ENCODE data around the gene DNAJC15.

The DNAJC15 gene

DNA sequence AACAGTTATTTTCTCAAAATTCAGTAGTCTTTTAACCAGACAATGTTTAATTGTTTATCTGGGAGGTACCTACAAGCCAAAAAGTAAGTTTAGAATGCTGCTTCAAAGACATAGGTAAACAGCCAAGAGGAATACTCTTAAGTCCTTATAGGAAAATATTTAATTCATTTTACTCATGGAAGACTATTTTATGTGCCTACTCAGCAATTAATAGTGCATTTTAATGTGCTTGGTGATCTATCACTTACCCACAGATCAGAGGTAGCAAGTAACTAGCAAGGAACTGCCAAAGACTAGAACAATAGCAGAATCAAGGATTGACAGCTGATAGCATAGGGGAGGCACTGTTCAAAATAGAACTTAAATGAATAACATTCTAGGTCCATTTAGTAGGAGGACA lies 60.4 kb downstream of the DNAJC15 start:
- DNase-seq (ENCODE audit: low read depth in 2 of 2): no peak

DNA sequence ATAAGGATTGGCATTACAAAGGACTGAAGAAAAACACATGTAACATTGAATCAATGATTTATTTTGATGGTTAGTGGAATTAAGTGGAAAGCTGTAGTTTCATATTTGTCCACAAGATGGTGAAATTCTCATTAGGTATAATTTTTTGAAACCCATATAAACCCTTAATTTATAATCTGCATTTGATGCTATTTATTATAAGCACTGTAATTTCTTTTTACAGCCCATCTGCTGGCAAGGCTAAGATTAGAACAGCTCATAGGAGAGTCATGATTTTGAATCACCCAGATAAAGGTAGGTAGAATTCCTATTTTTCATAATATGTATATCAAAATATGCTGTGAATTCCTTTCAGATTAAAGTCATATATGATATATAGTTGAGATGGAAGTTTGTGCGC lies 62.2 kb downstream of the DNAJC15 start:
- no peak for DNase-seq (ENCODE audit: low read depth in 2 of 2)

DNA sequence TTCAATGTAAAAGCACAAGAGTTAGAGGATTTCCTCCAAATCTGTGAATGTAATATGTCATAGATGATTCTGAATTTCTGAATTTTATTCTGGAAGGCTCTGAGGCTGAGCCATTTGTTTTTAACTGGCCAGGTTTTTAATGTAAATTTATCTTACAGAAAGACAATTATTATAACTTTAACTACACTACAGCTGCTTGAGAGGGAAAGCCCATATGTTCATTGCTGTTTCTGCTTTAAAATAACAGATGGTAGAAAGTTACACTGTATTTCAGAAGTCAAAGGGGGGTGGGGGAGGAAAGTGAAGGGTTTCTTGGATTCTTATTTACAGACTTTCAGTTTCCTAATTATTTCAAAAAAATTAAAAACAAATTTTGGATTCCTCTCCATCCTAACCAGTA lies 62.8 kb downstream of the DNAJC15 start:
- DNase-seq (ENCODE audit: low read depth in 2 of 2): no peak

DNA sequence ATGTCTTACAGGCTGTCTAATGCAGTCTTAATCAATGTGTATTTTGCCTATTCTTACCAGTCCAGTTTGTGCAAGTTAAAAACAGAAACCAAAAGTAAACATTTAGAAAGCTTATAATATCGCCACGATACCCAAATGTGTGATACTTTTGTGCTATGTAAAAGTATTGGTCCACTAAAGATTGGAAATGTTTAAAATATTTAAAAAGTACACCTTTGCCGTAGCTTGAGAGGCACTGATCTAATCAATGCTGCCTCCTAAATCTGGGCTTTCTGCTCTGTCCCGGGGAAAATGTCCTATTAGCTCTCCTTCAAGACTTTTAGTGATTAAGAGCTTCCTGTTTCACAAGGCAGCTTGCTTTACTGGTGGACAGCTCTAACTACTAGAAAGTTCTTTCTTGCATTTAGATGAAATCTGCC lies 64.7 kb downstream of the DNAJC15 start:
- DNase-seq (ENCODE audit: low read depth in 2 of 2): no peak

DNA sequence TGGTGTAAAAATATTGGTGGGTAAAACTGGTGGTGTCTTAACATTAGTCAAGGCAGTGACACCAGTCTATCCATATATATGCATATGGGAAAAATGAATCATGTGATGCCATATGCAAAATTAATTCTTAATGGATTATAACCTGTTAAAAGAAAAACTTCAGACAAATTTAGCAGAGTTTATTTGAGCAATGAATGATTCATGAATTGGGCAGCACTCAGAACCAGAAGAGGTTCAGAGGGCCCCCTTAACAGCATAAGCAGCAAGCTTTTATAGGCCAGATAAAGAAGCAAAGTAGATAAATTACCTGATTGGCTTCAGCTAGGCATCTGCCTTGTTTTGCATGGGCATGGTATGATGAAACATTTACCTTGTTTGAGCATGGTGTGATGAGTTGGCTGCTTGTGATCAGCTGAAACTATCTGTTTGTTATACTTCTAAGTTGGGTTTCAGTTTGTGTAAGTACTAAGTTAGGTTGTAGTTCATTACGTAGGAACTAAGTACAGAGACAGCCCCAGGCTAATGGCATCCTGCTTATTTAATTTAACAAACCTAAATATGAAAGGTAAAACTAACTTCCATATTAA lies 66.6 kb downstream of the DNAJC15 start:
- DNase-seq (ENCODE audit: low read depth in 2 of 2): no peak

DNA sequence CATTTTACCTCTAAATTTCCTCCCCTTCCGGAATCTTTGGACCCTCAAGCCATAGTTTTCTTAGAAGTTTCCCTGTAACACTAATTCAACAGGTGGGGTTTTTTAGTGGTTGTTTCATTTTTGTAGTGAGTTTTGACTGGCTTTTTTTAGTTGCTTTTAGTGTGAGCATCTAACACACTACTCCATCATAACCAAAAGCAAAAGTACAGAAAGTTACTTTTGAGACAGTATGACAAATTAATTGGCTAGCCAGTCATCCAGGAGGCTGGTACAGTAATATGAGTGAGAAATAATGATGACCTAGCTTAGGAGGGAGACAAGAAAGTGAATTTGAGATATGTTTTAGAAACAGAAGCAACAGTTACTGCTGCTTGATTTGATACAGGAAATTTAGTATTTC lies 71.5 kb downstream of the DNAJC15 start:
- DNase-seq (ENCODE audit: low read depth in 2 of 2): no peak

DNA sequence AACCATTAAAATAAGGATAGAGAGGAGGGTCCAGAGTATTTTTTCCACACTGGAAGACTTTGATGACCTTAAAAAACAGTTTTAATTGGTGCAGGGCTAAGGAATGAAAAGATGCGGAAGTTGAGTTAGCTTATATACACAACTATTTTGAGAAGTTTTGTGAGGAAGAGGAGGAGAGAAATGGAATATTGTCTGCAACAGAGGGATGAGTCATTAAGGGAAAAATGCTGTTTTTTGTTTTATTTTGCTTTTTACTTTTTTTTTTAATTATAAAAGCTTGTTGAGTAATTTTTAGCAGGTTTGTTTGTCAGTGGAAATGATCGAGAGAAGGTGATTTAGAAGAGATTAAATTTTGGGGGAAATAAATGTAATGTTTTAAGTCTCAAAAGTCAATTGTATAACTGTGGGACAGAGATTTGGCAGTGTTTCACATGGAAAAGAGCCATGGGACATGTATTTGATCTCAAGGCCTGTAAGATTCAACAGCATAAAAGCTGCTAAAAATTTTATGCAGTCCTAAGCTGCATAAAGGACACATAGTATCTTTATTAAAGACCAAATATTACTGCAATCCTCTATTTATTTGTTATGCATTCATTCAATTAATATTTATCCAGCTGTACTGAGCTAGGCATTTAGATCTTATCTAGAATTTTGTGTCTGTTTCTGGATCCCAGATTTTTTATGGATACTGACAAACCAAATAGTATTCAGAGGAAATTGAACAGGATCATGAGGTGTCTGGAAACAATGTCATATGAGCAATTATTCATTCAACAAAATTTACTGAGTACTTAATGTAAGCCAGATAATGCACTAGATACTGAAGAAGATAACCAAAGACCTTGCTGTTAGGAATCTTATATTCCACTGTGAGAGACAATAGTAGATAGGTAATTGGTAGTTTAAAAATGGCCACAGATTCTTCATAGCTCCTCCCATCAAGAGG lies 72.7 kb downstream of the DNAJC15 start:
- no peak for DNase-seq (ENCODE audit: low read depth in 2 of 2)

DNA sequence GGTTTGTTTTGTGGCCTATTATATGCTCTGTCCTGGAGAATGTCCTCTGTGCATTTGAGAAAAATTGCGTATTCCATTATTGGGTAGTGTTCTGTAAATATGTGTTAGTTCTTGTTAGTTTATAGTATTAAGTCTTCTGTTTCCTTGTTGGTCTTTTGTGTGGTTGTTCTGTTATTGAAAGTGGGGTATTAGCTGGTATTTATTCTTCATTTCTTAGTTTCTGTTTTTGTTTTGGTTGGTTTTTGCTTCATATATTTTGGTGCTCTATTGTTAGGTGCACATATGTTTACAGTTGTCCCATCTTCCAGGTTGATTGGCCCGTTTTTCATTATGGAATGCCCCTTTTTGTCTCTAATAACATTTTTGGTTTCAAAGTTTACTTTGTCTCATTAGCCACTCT lies 77.3 kb downstream of the DNAJC15 start:
- DNase-seq (ENCODE audit: low read depth in 2 of 2): no peak

DNA sequence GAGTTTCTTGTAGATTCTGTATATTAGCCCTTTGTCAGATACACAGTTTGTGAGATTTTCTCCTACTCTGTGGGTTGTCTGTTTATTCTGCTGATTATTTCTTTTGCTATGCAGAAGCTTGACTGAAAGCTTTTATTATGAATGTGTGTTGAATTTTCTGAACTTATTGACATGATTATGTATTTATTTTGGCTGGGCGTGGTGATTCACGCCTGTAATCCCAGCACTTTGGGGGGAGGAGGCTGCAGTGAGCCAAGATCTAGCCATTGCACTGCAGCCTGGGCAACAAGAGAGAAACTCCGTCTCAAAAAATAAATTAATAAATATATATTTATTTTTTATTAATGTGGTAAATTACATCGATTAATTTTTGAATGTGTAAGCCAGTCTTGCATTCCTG lies 78.9 kb downstream of the DNAJC15 start:
- no peak for DNase-seq (ENCODE audit: low read depth in 2 of 2)

DNA sequence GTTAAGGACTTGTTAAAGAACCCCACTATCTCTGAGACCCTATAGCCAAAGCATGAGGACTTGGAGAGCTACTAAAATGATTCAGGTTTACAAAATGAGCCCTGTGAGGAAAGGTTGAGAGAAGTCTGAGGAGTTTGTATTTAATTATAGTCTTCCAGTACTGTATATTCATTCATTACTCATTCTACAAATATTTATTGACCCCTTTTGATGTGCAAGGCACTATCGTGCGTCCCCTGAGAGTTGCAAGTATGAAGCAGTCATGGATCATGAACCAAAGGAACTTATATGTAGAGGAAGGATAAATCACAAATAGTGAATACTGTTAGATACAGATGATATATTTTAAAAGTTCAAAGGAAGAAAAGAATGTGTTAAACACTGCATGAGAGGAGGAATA lies 84.4 kb downstream of the DNAJC15 start:
- no peak for DNase-seq (ENCODE audit: low read depth in 2 of 2)

DNA sequence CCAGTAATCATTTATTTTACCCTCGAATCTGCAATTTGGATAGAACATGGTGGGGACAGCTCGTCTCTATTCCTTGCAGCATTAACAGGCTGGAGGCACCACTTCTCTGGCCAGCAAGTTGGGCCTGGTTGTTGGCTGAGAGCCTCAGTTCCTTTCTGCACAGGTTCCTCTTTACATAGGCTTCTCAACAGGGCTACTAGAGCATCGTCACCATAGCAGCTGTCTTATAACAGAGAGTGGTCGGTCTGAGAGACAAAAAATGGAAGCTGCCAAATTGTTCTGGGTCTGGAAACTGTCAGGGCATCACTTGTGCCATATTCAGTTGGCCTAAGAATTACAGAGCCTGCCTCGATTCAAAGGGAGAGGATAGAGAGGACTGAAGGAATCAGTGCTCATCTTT lies 86.7 kb downstream of the DNAJC15 start:
- no peak for DNase-seq (ENCODE audit: low read depth in 2 of 2)

DNA sequence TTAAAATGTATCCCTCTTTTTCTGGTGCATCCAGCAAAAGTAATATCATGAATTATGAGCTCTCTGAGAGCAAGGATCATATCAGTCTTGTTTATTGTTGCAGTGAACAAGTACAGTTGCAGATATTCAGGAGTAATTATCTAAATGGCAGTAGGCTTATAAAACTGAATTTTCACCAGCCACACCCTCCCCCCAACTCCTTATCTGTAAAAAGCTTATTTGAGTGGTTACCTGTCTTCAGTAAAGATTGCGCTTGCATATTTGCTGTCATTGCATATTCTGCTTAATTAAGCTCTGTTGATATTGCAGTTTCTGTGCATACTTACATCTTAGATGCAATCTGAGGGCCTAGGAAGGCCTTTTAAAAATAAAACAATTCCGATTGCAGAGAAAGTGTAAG lies 87.3 kb downstream of the DNAJC15 start:
- DNase-seq (ENCODE audit: low read depth in 2 of 2): no peak

DNA sequence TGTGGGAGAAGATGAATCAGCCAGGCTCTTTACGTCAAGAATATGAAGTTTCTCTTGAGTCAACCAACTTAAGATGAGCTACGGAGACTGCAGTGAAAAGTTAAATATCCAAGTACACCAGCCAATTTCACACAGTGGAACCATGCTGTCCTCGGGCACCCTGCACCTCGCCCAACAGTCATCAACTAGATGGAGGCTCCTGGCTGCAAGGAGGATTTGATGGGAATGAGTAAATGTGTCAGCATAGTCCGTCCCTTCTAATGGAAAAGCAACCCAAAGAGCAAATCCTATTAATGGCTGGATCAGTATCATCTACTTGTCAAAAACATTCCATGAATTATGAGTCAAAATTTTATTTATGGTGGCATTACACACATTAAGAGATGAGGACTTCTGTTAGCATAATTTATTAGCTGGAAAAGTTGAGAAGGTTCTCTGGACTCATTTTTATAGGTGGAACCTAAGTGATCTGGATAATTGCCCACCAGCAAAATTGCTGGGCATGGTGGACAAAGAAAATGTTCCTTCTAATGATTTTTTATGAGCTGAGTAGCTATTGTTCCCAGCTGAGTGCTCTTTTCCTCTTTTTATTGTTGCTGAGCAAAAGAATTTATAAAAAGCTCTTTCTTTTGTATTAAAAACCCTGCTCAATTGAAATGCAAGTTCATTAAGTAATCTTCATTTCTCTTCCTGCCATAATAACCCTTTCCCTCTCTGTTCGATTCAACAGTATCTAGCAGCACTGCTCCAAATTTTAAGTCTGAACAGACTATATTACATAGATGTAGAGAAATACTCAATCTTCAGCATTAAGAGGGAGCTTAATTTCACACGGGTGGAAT lies 88.4 kb downstream of the DNAJC15 start:
- DNase-seq (ENCODE audit: low read depth in 2 of 2): no peak

DNA sequence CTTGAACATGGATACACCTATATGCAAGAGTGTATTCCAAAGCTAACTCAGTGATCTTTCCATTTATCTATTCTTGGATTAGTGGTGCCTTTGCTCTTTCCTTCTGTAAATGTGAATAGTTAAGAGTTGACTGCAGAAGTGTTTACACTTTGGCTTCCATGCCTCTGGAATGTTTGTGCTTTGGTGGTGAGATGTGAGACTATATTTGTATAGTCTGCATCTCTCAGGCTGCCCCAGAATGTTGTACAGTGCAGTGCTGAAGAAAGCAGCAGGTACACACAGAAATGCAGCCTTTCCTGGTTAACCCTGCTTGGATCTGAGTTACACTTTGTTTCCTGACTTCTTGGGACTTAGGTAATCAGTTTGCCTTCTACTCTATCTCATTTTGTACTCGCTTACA lies 90.2 kb downstream of the DNAJC15 start:
- no peak for DNase-seq (ENCODE audit: low read depth in 2 of 2)

DNA sequence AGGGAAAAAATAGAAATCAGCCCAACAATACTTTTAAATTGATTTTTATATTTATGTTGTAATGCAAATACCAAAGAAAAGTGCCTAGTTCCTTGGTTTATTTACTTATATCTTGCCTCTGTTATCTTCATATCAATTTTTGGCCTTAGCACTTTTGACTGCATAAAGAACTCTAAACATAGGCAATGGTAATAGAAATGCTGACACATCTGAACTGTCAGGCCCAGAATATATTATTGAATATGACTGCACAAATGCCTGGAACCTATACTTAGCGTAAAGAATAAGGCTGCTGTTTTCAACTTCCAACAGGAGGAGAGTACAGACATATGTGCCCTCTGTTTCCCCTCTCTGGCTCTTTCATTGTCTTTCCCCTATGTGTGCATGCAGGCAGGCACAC lies 91.1 kb downstream of the DNAJC15 start:
- no peak for DNase-seq (ENCODE audit: low read depth in 2 of 2)

DNA sequence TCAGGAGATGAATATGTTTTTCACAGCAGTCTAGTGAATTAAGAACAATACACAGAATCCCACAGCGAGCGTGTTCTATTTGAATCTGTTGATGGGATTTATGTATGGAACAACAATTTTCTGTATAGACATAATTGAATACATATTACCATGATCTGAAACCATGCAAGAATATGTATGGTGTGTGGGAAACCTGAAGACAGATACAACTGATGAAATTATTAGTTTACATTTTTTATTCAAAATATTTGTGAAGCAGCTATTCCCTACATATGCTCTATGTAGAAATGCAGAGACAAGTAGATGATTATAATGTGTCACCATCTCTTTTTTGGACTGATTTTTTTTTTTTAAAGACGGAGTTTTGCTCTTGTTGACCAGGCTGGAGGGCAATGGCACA lies 91.8 kb downstream of the DNAJC15 start:
- no peak for DNase-seq (ENCODE audit: low read depth in 2 of 2)

DNA sequence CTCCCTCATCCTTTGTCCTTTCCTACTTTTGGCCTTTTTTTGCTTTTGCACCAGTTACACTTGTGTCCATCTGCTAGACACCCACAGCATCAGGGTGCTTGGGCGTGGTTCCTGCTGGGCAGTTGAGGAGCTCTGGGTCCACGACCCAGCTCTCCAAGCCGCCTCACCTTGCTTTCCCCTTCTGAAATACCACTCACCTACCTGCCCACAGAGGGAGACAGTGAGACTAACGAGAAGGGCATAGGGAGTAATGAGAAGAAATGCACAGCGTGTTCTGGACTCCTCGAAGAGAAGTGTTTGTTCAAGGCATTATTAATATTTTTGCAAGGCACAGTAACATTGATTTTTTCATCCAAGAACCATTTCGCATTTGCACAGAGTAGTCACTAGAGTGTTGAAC lies 92.9 kb downstream of the DNAJC15 start:
- no peak for DNase-seq (ENCODE audit: low read depth in 2 of 2)

DNA sequence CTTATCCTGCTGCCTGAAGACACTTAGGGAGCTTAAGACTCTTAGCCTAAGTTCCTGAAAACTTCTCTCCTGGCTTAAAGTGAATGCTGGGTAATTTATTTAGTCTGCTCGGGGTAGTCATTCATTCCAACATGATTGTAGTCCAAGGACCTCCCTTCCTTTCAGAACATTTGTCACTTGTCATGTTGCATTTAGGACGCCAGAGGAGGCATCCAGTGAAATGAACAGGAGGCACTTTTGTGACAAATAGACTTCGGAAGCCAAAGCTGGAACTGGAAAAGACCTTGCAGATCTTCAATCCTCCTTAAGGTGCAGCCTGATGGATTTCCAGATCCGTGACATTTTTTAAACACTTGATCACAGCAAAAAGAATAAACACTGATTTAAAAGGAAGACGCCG lies 95.1 kb downstream of the DNAJC15 start:
- no peak for DNase-seq (ENCODE audit: low read depth in 2 of 2)

DNA sequence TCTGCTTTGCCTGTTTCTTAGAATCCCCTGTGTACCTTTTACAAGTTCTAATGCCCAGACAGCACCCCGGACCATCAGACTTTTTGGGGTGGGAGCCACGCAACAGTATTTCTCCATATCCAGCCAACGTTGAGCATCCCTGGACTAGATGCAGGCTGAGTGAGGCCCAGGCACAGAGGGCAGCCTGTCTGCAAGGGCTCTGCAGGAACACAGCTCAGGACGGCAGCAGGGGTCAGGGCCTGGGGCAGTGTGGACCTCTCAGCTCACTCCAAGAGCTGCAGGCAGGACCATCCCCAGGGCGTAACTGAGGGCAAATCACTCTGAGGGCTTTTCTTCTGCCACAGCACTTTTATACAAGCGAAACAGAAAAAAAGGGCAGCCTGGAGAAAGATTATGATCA lies 95.8 kb downstream of the DNAJC15 start:
- no peak for DNase-seq (ENCODE audit: low read depth in 2 of 2)

DNA sequence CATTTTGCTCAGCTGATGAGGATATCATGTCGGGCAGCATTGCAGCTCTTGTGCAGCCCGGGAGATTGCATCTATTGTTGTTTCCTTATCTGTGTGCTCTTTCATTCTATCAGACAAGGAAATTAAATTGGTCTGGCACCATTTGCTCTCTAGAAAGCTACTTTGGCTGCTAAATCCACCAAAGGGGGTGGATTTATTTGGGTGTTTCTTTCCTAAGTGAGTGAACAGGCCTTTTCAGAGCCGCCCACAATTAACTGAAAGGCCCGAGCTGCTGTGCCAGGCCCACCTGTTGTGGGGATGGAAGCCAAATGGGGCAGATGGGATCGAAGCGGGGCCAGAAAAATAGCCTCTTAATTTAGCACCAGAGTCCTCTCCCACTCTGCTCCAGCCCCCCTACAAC lies 99.4 kb downstream of the DNAJC15 start:
- no peak for DNase-seq (ENCODE audit: low read depth in 2 of 2)

DNA sequence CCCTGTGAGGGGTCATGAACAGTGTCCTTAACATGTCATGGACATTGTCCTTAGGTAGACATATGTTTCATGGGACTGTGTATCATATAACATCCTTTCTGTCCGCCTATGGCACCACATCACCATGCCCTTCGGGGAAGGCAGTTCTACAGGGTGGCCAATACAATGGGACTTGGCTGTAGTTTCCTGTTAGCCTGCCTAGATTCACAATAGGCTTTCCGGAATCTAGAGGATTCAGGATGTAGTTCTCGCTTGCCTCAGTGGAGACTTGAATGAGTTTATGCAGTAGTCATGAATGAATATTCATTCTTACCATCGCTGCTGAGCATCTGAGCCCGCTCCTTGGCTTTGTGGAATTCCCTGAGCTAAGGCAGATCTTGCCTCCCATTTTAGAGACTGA lies 100.5 kb downstream of the DNAJC15 start:
- DNase-seq (ENCODE audit: low read depth in 2 of 2): no peak

DNA sequence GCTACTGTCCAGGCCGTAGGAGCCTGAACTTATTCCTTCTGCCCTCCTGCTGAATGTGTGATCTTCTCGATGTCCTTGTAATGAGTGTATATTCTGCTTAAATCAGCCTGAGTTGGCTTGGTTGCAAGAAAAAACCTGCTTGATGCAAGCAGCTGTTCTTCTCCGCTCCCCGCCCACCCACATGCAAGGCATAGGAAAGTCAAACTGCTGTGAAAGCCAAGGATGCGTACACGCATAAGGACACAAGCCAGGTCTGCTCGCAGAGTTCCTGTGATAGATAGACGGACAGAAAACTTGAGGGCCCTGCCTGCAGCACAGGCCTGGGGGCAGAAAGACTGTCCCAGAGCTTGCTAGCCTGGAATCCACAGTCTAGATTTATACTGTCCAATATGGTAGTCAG lies 101.1 kb downstream of the DNAJC15 start:
- no peak for DNase-seq (ENCODE audit: low read depth in 2 of 2)

DNA sequence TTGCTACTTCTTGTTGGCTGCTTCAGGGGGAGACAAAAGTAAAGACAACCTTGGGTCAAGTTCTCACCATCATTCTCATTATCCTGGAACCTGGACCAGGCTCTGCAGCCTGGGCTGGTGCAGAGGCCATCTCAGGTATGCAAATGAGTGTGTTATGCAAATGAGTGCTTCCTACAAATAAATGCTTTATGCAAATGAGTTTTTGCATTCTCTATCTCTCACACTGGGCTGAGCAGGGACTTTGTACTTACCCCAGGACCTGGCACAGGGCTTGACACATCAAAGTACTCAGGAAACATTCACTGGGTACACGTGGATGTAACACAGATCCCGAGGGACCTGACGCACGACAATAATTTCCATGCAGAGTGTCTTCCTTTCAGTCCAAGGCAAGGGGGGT lies 103.0 kb downstream of the DNAJC15 start:
- no peak for DNase-seq (ENCODE audit: low read depth in 2 of 2)
